Mesendoderm (in vitro differentiated cells): ENCODE data around the gene ASF1B.

Experiments used
- DNase-seq: peaks from one replicate; pipeline ENCODE4 v3.0.0; 2013
- H2AK5ac ChIP-seq: 2 replicates; pipeline ENCODE4 v1.6.1; 2013; ENCODE audit warnings: low read length, inconsistent platforms
- H2BK120ac ChIP-seq: 2 replicates; pipeline ENCODE4 v1.6.1; 2013; ENCODE audit warnings: low read depth, mild to moderate bottlenecking, low read length, moderate library complexity, mixed read lengths
- H2BK15ac ChIP-seq: replicated peaks from 2 replicates; pipeline ENCODE4 v1.6.1; 2013; ENCODE audit warnings: low read depth, mild to moderate bottlenecking, moderate library complexity
- H2BK5ac ChIP-seq: 2 replicates; pipeline ENCODE4 v1.6.1; 2013; ENCODE audit warnings: low read length, inconsistent platforms
- H3K18ac ChIP-seq: 2 replicates; pipeline ENCODE4 v1.6.1; 2013; ENCODE audit warnings: mild to moderate bottlenecking, low read length, mixed read lengths
- H3K23ac ChIP-seq: one replicate; pipeline ENCODE4 v1.6.1; 2013; ENCODE audit warnings: low read length
- H3K27ac ChIP-seq: 2 replicates; pipeline ENCODE4 v1.5.1; 2013; ENCODE audit warnings: low read depth, mild to moderate bottlenecking, inconsistent platforms, low read length, moderate library complexity
- H3K27me3 ChIP-seq: 2 replicates; pipeline ENCODE4 v1.6.1; 2013; ENCODE audit warnings: low read length, control low read depth, mild to moderate bottlenecking, inconsistent platforms; ENCODE audit not compliant: insufficient read depth, poor library complexity
- H3K36me3 ChIP-seq: 2 replicates; pipeline ENCODE4 v1.6.1; 2013; ENCODE audit warnings: low read length, inconsistent platforms; ENCODE audit not compliant: control insufficient read depth, insufficient read depth
- H3K4ac ChIP-seq: one replicate; pipeline ENCODE4 v1.6.1; 2013; ENCODE audit warnings: low read depth, mild to moderate bottlenecking, low read length, moderate library complexity
- H3K4me1 ChIP-seq: 2 replicates; pipeline ENCODE4 v1.6.1; 2013; ENCODE audit warnings: low read depth, low read length, inconsistent platforms; ENCODE audit not compliant: control insufficient read depth
- H3K4me2 ChIP-seq: 2 replicates; pipeline ENCODE4 v1.6.1; 2013; ENCODE audit warnings: low read length
- H3K4me3 ChIP-seq: 2 replicates; pipeline ENCODE4 v1.5.1; 2013; ENCODE audit warnings: mild to moderate bottlenecking, low read length
- H3K56ac ChIP-seq: one replicate; pipeline ENCODE4 v1.6.1; 2013; ENCODE audit warnings: low read length
- H3K79me1 ChIP-seq: 2 replicates; pipeline ENCODE4 v1.6.1; 2013; ENCODE audit warnings: low read length, inconsistent platforms
- H3K79me2 ChIP-seq: 2 replicates; pipeline ENCODE4 v1.6.1; 2013; ENCODE audit warnings: mild to moderate bottlenecking, low read length; ENCODE audit not compliant: control insufficient read depth, insufficient read depth
- H3K9ac ChIP-seq: 2 replicates; pipeline ENCODE4 v1.6.1; 2013; ENCODE audit warnings: low read length, inconsistent platforms
- H4K5ac ChIP-seq: one replicate; pipeline ENCODE4 v1.6.1; 2013; ENCODE audit warnings: low read length
- H4K8ac ChIP-seq: one replicate; pipeline ENCODE4 v1.6.1; 2013; ENCODE audit warnings: low read depth, mild to moderate bottlenecking, control low read depth, low read length, moderate library complexity
- WGBS: extraction: QIAGEN DNeasy Blood & Tissue Kit; methylation state at CpG from one replicate; pipeline ENCODE4 v1.1.7; 2013; ENCODE audit warnings: low lambda C conversion rate, missing lambda C conversion rate; ENCODE audit not compliant: insufficient coverage; ENCODE audit errors: extremely low coverage; 5-methylcytosine and 5-hydroxymethylcytosine counted together

The ASF1B gene

GRCh38 chr19:14158276-14159023 is 22.1 kb upstream of the ASF1B start:
- WGBS, result no CpG with 5 or more reads among the region's 16 CpGs
- H2BK5ac ChIP-seq, result no peak overlapping the region
- DNase-seq, result no peak
- no peak overlapping the region for H4K5ac ChIP-seq
- H3K4me1 ChIP-seq, result no peaks in the 10 kb centered on the region
- no peak overlapping the region for H3K4me2 ChIP-seq
- no peak overlapping the region for H3K23ac ChIP-seq
- H3K18ac ChIP-seq, result no peak overlapping the region
- no peak overlapping the region for H3K56ac ChIP-seq
- H4K8ac ChIP-seq, result no peak overlapping the region
- H3K9ac ChIP-seq, result no peak overlapping the region
- no peak overlapping the region for H2BK120ac ChIP-seq
- no peaks in the 10 kb centered on the region for H3K79me1 ChIP-seq
- no peaks in the 10 kb centered on the region for H3K79me2 ChIP-seq
- no peak overlapping the region for H2AK5ac ChIP-seq
- H2BK15ac ChIP-seq, result no peak overlapping the region
- no peaks in the 10 kb centered on the region for H3K27me3 ChIP-seq
- H3K4ac ChIP-seq, result no peak overlapping the region
- H3K36me3 ChIP-seq, result peaks cover 7% of the 10 kb centered on the region
- H3K4me3 ChIP-seq, result no peak overlapping the region
- no peak overlapping the region for H3K27ac ChIP-seq

- H4K8ac ChIP-seq, result no peak overlapping the region
- no peak for DNase-seq
- H2BK120ac ChIP-seq, result no peak overlapping the region
- no peak overlapping the region for H2BK15ac ChIP-seq
- no peak overlapping the region for H3K4ac ChIP-seq
- H3K27me3 ChIP-seq, result no peaks in the 10 kb centered on the region
- H3K56ac ChIP-seq, result no peak overlapping the region
- H3K23ac ChIP-seq, result no peak overlapping the region
- no peak overlapping the region for H3K9ac ChIP-seq
- no peaks in the 10 kb centered on the region for H3K79me2 ChIP-seq
- H3K27ac ChIP-seq, result no peak overlapping the region
- no peak overlapping the region for H3K4me2 ChIP-seq
- no peak overlapping the region for H2BK5ac ChIP-seq
- no peak overlapping the region for H4K5ac ChIP-seq
- no peak overlapping the region for H2AK5ac ChIP-seq
- no peak overlapping the region for H3K18ac ChIP-seq
- peaks cover 10% of the 10 kb centered on the region for H3K36me3 ChIP-seq
- WGBS, result no CpG with 5 or more reads among the region's 26 CpGs
- no peaks in the 10 kb centered on the region for H3K79me1 ChIP-seq
- no peak overlapping the region for H3K4me3 ChIP-seq
- H3K4me1 ChIP-seq, result no peaks in the 10 kb centered on the region
These were observed 20.8 kb upstream of the ASF1B start for GRCh38 chr19:14156971-14157717.

- no peak overlapping the region for H3K23ac ChIP-seq
- no peak overlapping the region for H3K18ac ChIP-seq
- peaks cover 11% of the 10 kb centered on the region for H3K36me3 ChIP-seq
- no peak overlapping the region for H3K27ac ChIP-seq
- no peak overlapping the region for H3K4me2 ChIP-seq
- no peaks in the 10 kb centered on the region for H3K27me3 ChIP-seq
- H2AK5ac ChIP-seq, result no peak overlapping the region
- no CpG with 5 or more reads among the region's 12 CpGs for WGBS
- no peak overlapping the region for H4K5ac ChIP-seq
- H3K4ac ChIP-seq, result no peak overlapping the region
- H3K79me2 ChIP-seq, result no peaks in the 10 kb centered on the region
- H3K79me1 ChIP-seq, result no peaks in the 10 kb centered on the region
- no peak overlapping the region for H2BK15ac ChIP-seq
- H3K4me1 ChIP-seq, result no peaks in the 10 kb centered on the region
- no peak overlapping the region for H2BK5ac ChIP-seq
- H4K8ac ChIP-seq, result no peak overlapping the region
- H3K9ac ChIP-seq, result no peak overlapping the region
- H2BK120ac ChIP-seq, result no peak overlapping the region
- DNase-seq, result no peak
- H3K4me3 ChIP-seq, result no peak overlapping the region
- no peak overlapping the region for H3K56ac ChIP-seq
These were observed 19.7 kb upstream of the ASF1B start for GRCh38 chr19:14156122-14156521.

GRCh38 chr19:14155371-14155770 is 19.0 kb upstream of the ASF1B start:
- peaks cover 11% of the 10 kb centered on the region for H3K36me3 ChIP-seq
- no peak overlapping the region for H2BK5ac ChIP-seq
- no CpG with 5 or more reads among the region's 17 CpGs for WGBS
- H3K4me3 ChIP-seq, result no peak overlapping the region
- no peak overlapping the region for H3K18ac ChIP-seq
- no peak overlapping the region for H2AK5ac ChIP-seq
- H3K27me3 ChIP-seq, result no peaks in the 10 kb centered on the region
- no peak overlapping the region for H4K5ac ChIP-seq
- no peak for DNase-seq
- H3K79me2 ChIP-seq, result no peaks in the 10 kb centered on the region
- no peak overlapping the region for H3K4ac ChIP-seq
- no peak overlapping the region for H2BK120ac ChIP-seq
- H3K9ac ChIP-seq, result no peak overlapping the region
- H3K56ac ChIP-seq, result no peak overlapping the region
- no peaks in the 10 kb centered on the region for H3K4me1 ChIP-seq
- no peak overlapping the region for H3K23ac ChIP-seq
- H4K8ac ChIP-seq, result no peak overlapping the region
- H3K4me2 ChIP-seq, result no peak overlapping the region
- H3K27ac ChIP-seq, result no peak overlapping the region
- no peak overlapping the region for H2BK15ac ChIP-seq
- H3K79me1 ChIP-seq, result no peaks in the 10 kb centered on the region

GRCh38 chr19:14152713-14153112 is 16.3 kb upstream of the ASF1B start:
- Histone ChIP-seq H2BK120ac (no peak overlapping the region), H3K27me3 (no peaks in the 10 kb centered on the region), H3K4me3 (no peak overlapping the region), H3K27ac (no peak overlapping the region), H3K4me1 (no peaks in the 10 kb centered on the region), H2BK15ac (no peak overlapping the region), H3K9ac (no peak overlapping the region), H3K4ac (no peak overlapping the region), H4K5ac (no peak overlapping the region), H4K8ac (no peak overlapping the region), H2AK5ac (no peak overlapping the region), H3K18ac (no peak overlapping the region), H3K79me2 (no peaks in the 10 kb centered on the region), H3K79me1 (no peaks in the 10 kb centered on the region), H3K36me3 (peaks cover 7% of the 10 kb centered on the region), H2BK5ac (no peak overlapping the region), H3K23ac (no peak overlapping the region), H3K56ac (no peak overlapping the region), H3K4me2 (no peak overlapping the region)
- no peak for DNase-seq
- no CpG with 5 or more reads among the region's 12 CpGs for WGBS
